Measurements from ENCODE around the gene CES2.

GRCh38 chr16:66923866-66924265 is 11.4 kb upstream of the CES2 start:
- TF ChIP-seq CTCF (IDR thresholded peaks at IDR 0.05) (no peak), POLR2A (IDR thresholded peaks at IDR 0.05) (no peak)
